K562 (cell line): Measurements from ENCODE around the gene MKLN1. TPM values are rescaled to one million over a fixed set of nuclear protein-coding genes. Genes with fewer than 3 reads are reported as not detected.

Experiments used
- ATF4 ChIP-seq: fragments of 450-650 bp; formaldehyde crosslinking; IDR thresholded peaks from 2 replicates; pipeline ENCODE4 v1.4.0; 2022; ENCODE audit warnings: mild to moderate bottlenecking, moderate library complexity
- CTBP1 ChIP-seq: fragments of 450-650 bp; IDR thresholded peaks from 2 replicates; pipeline ENCODE4 v1.6.1; 2016; ENCODE audit warnings: borderline replicate concordance
- DNMT1 ChIP-seq: fragments of 450-650 bp; IDR thresholded peaks from 2 replicates; pipeline ENCODE4 v1.6.1; 2016; ENCODE audit warnings: antibody characterized with exemption, mild to moderate bottlenecking
- EZH2 ChIP-seq: IDR thresholded peaks from 2 replicates; pipeline ENCODE4 v1.6.1; 2012; ENCODE audit warnings: low read depth, mild to moderate bottlenecking, inconsistent platforms, low read length, borderline replicate concordance
- FOS ChIP-seq: IDR thresholded peaks from 3 replicates; pipeline ENCODE4 v1.6.1; 2011; ENCODE audit not compliant: insufficient read length; ENCODE audit errors: extremely low read depth
- MTF1 ChIP-seq: fragments of 250-450 bp; sonication (Bioruptor Pico); IDR thresholded peaks from 2 replicates; pipeline ENCODE4 v1.9.0; 2021; ENCODE audit warnings: moderate library complexity, mild to moderate bottlenecking, inconsistent platforms, borderline replicate concordance
- PCBP2 ChIP-seq: fragments of 200-400 bp; formaldehyde crosslinking; IDR thresholded peaks from 2 replicates; pipeline ENCODE4 v1.6.1; 2018; ENCODE audit warnings: low read length, low read depth, mild to moderate bottlenecking, moderate library complexity; ENCODE audit not compliant: poor library complexity, severe bottlenecking
- POU5F1 ChIP-seq: fragments of 150-350 bp; IDR thresholded peaks from 2 replicates; pipeline ENCODE4 v1.6.1; 2014; ENCODE audit warnings: borderline replicate concordance, low read length, low read depth, mild to moderate bottlenecking; ENCODE audit not compliant: partially characterized antibody
- RBM25 ChIP-seq: fragments of 200-400 bp; formaldehyde crosslinking; IDR thresholded peaks from 2 replicates; pipeline ENCODE4 v1.6.1; 2018; ENCODE audit warnings: low read length, low read depth, moderate library complexity; ENCODE audit not compliant: severe bottlenecking
- SMAD2 ChIP-seq: fragments of 150-350 bp; IDR thresholded peaks from 2 replicates; pipeline ENCODE4 v1.6.1; 2014; ENCODE audit warnings: low read depth, mild to moderate bottlenecking, low read length
- SP1 ChIP-seq: sonication (generic); formaldehyde crosslinking; IDR thresholded peaks from 2 replicates; pipeline ENCODE4 v1.8.1; 2022; ENCODE audit warnings: mild to moderate bottlenecking, missing genetic modification reagents
- SREBF2 ChIP-seq: sonication (generic); formaldehyde crosslinking; IDR thresholded peaks from 2 replicates; pipeline ENCODE4 v1.4.0; 2020; ENCODE audit warnings: mild to moderate bottlenecking, missing genetic modification reagents
- ZHX1 ChIP-seq: fragments of 150-350 bp; conservative IDR thresholded peaks from 2 replicates; pipeline ENCODE4 v1.6.1; 2014; ENCODE audit warnings: low read length
- ZNF318 ChIP-seq, 2 experiments: fragments of 450-650 bp; IDR thresholded peaks; 2 replicates each; pipeline ENCODE4 v1.6.1; 2016; ENCODE audit warnings: mild to moderate bottlenecking in 2 of 2, borderline replicate concordance in 1 of 2, low read depth in 1 of 2, moderate library complexity in 1 of 2
- ZNF707 ChIP-seq: fragments of 250-450 bp; sonication (Bioruptor Pico); conservative IDR thresholded peaks from 2 replicates; pipeline ENCODE4 v1.8.0; 2022; ENCODE audit warnings: inconsistent platforms, mild to moderate bottlenecking, moderate library complexity
- ZNF766 ChIP-seq: fragments of 200-800 bp; sonication (Bioruptor generic); conservative IDR thresholded peaks from 2 replicates; pipeline ENCODE4 v1.6.1; 2016; ENCODE audit warnings: missing genetic modification characterization, missing compliant biosample characterization
- polyA plus RNA-seq, 8 experiments: library from polyadenylated mRNA; depleted of rRNA in 4 of 8; stranded (reverse) in 5 of 8; unstranded in 3 of 8; fragments of >200 nt; fragmentation: Nextera tagmentation in 2 of 8; fragmentation: Illumina TruSeq in 1 of 8; extraction: Ambion mirVana in 2 of 8; extraction: Trizol in 1 of 8; gene quantifications; 2 replicates each; pipeline versions ENCODE4 v1.2.1 to v1.2.3, GENCODE V29; 2011 to 2014; ENCODE audit warnings: inconsistent platforms in 1 of 8, missing spikeins in 1 of 8
- total RNA-seq, 7 experiments: library from RNA; depleted of rRNA in 6 of 7; stranded (reverse); fragments of >200 nt in 6 of 7; fragmentation: Illumina TruSeq in 2 of 7; extraction: Trizol in 2 of 7; gene quantifications; 2 replicates each; pipeline versions ENCODE4 v1.2.1 to v1.2.3, GENCODE V29; 2011 to 2021; ENCODE audit warnings: low replicate concordance in 1 of 7

MKLN1 gene
- total and polyA plus RNA-seq, 9 of the 15 experiments (the other 6 are each of a cell fraction or from before 2014, with no cell fraction given), result 18.6 to 80.4 (median 56.0) TPM

GRCh38 chr7:131507592-131508331, 180.1 kb downstream of the MKLN1 start (continued):
- TF ChIP-seq ZNF318 (IDR thresholded peaks at IDR 0.05; ENCODE audit: borderline replicate concordance in 1 of 2, low read depth in 1 of 2), result no peak
- no peak for TF ChIP-seq RBM25
- no peak for TF ChIP-seq SREBF2
- TF ChIP-seq ZNF766, result no peak
- TF ChIP-seq PCBP2, result no peak
- TF ChIP-seq ZNF707, result no peak
- no peak for TF ChIP-seq FOS
- TF ChIP-seq ZHX1, result peak; percentile 64; the same call in 1 of the 2 replicates
- no peak for TF ChIP-seq EZH2
- no peak for TF ChIP-seq CTBP1
- TF ChIP-seq DNMT1, result no peak
- no peak for TF ChIP-seq MTF1
- peak; percentile 32 for TF ChIP-seq POU5F1
- no peak; the same call in 1 of the 2 replicates for TF ChIP-seq SP1 (CRISPR knock-in tag)
- no peak for TF ChIP-seq SMAD2
- no peak for TF ChIP-seq ATF4
